Stimulated activated CD4-positive, alpha-beta T cell treated with anti-CD3 and anti-CD28 coated beads, Interleukin-1b, Interleukin-23, amount 100 ng/mL, for 1 hour (primary cell): ENCODE data around the gene SPRR2E.
"Not testable (repeated sequence)": the region's sequence is repeated elsewhere in the genome, so short reads cannot be mapped to it uniquely, and the experiment has no call there.

Experiments used
- DNase-seq, 2 donors: peaks; one replicate each; pipeline ENCODE4 v3.0.0-alpha.2; 2020; ENCODE audit warnings: low read depth in 2 of 2

Gene SPRR2E

DNA sequence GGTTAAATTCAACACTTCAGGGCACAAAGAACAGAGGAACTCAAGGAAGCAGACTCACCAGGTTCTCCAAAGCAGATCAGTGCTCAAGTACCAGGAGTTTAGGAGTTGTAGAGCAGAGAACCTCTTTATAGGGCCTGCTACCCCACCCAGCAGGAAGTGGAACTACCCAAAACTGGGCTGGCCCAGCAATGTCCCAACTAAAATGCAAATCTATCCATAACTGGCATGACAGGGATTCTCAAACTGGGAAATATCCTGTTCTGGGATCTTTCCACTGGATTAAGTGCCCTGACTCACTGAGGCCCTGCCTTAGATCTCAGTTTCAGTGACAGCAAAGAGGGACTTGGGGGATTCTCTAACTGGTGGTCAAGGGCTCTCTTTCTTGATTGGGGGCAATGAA is at the start of gene SPRR2E:
SPRR2E (minus strand) TSS at position 101 of the 400 bp plus-strand sequence. CDS start 775 bp downstream, outside the sequence.
- DNase-seq, result no peak

- no peak for DNase-seq
Observed at GRCh38 chr1:153141377-153141776, 47.1 kb upstream of the SPRR2E start.

DNA sequence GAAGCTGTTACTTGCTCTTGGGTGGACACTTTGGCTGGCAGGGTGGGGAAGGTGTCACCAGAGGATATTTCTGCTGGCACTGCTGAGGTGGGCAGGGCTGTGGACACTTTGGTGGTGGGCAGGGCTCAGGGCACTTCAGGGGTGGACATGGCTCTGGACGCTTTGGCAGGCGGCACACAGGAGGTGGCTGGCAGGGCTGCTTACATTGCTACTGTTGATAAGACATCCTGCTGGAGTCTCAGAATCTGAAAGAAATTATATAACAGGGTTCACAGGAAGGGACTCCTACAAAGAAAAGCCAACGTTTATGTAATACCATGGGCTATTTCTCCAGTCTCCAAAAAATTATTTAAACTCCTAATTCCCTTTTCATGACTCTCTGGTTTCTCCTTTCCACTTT is 46.2 kb upstream of the SPRR2E start:
- DNase-seq, result no peak

DNA sequence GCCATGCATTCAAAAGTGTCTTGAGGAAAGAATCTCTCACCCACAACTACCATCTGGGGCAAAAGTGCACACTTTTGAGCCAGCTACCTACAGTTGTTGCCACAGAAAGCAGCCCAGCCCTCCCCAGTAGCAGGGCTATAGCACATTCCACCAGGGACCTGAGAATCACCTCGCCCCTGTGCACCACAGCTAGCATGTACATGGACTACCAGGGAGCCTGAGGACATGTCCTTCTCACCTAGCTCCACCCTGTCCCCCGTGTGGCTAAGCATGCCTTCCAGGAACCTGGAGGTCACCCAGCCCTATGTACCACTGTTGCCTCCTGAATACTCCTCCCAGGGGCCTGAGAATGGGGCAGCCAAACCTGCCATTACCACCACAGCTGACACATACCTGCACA is 39.4 kb upstream of the SPRR2E start:
- no peak for DNase-seq

DNA sequence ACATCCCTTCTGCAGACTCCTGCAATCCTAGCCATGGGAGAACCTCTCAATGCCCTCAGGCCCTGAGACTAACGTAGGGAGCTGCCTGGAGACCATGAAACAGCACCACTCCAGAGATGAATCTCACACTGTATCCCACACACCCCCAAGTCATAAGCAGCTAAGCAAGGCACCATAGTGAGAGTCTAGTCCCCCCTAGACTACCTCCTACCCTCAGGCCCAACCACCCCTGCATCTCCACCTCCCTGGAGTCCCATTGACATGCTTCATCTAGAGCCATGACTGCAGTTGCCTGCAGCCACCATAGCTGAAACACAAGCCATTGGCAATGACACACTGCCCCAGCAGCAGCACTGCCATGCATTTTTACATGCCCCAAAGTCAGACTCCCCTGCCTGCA is 38.9 kb upstream of the SPRR2E start:
- DNase-seq, result no peak

DNA sequence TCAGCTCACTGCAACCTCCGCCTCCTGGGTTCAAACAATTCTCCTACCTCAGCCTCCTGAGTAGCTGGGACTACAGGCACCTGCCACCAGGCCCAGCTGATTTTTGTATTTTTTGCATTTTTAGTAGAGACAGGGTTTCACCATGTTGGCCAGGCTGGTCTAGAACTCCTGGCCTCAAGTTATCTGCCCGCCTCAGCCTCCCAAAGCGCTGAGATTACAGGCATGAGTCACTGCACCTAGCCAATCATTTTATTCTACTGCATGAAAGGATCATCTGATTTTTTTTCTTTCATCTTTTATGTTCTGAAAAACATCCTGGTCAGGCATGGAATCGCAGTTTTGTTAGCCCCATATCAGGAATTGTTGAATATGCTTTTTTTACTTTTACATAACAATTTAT is 34.4 kb upstream of the SPRR2E start:
- DNase-seq, result not testable (repeated sequence)

- no peak for DNase-seq
Observed at GRCh38 chr1:153127296-153127695, 33.0 kb upstream of the SPRR2E start.

- DNase-seq, result no peak
Observed at GRCh38 chr1:153125536-153125935, 31.2 kb upstream of the SPRR2E start.

DNA sequence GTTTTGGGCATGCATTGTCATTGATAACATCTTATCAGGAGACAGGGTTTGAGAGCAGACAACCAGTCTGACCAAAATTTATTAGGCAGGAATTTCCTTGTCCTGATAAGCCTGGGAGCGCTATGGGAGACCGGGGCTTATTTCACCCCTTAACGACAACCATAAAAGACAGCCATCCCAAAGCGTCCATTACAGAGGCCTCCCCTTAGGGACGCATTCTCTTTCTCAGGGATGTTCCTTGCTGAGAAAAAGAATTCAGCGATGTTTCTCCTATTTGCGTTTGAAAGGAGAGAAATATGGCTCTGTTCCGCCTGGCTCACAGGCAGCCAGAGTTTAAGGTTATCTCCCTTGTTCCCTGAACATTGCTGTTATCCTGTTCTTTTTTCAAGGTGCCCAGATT is 29.5 kb upstream of the SPRR2E start:
- DNase-seq, result not testable (repeated sequence)

- DNase-seq, result no peak
Observed at GRCh38 chr1:153122831-153123421, 28.6 kb upstream of the SPRR2E start.

DNA sequence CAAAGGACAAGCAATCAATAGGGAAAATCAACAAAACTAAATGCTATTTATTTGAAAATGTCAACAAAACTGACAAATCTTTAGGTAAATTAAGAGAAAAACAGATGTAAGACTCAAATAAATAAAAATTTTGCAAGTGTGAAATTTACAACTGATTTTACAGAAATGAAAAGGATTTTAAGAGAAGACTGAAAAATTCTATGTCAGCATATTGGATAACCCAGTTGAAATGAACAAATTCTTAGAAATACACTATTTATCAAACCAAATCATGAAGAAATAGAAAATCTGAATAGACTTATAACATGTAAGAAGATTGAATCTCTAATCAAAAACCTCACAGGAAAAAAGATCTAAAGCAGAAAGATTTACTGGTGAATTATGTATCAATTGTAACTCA is 26.6 kb upstream of the SPRR2E start:
- no peak for DNase-seq

- no peak for DNase-seq
Observed at GRCh38 chr1:153119491-153119971, 25.2 kb upstream of the SPRR2E start.

DNA sequence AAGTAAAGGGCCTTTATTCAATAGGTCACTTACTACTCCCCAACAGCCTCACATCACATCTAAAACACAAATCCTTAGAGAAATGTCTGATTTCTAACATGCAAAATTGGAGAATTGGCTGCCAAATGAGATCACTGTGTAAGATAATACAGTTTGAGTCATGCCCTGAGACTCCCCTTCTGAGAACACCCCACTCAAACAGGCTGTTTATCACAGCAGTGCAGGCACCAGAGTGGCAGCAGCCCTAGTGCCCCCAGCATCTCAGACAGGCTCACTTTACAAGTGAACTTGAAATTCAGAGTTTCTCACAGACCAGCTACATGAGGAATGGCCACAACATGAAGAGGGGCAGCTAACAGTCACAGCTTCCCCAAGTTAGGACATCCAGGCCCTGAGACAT is 20.9 kb upstream of the SPRR2E start:
- DNase-seq, result not testable (repeated sequence)

GRCh38 chr1:153113416-153113815 is 19.1 kb upstream of the SPRR2E start, which contains the start of gene SPRR2F:
Gene SPRR2F (minus strand): TSS chr1:153113516. CDS start chr1:153112733, 783 bp downstream.
- DNase-seq, result no peak

- not testable (repeated sequence) for DNase-seq
Observed at GRCh38 chr1:153112454-153112853, 18.1 kb upstream of the SPRR2E start.

DNA sequence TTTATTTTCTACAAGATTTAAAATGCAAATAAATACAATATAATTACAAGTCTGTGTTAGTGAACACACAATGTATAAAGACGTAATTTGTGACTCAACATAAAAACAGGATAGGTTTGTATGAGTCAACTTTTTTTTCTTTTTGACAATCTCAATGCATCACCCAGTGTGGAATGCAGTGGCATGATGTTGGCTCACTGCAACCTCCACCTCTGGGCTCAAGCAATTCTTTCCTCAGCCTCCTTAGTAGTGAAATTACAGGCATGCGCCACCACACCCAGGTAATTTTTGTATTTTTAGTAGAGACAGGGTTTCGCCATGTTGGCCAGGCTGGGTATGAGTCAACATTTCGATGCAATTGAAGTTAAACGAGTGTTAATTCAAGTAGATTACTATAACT is 5.9 kb upstream of the SPRR2E start:
- DNase-seq, result no peak

DNA sequence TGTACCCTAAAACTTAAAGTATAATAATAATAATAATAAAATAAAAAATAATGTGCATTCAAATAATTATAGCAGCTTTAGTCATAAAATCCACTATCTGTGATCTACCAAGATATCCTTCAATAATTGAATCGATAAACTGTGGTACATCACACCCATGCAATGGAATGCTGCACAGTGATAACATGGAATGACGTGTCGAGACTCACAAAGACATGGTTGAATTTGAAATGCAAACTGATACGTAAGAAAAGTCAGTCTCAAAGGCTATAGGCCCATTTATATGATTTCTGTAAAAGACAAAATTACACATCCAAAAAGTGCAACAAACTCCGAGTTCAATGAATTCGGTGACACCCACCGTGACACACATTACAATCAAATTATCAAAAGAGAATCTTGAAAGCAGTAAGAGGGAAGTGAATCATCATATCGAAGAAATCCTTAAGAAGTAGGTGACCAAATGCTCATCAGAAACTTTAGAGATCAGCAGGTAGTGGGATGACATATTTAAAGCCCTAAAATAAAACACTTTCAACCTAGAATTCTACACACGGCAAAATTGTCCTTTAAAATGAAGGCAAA is 5.2 kb upstream of the SPRR2E start:
- no peak for DNase-seq

- DNase-seq, result no peak
Observed at GRCh38 chr1:153095764-153096163, 1.4 kb upstream of the SPRR2E start.

- no peak for DNase-seq
Observed at GRCh38 chr1:153087652-153088051, 6.7 kb downstream of the SPRR2E start.

DNA sequence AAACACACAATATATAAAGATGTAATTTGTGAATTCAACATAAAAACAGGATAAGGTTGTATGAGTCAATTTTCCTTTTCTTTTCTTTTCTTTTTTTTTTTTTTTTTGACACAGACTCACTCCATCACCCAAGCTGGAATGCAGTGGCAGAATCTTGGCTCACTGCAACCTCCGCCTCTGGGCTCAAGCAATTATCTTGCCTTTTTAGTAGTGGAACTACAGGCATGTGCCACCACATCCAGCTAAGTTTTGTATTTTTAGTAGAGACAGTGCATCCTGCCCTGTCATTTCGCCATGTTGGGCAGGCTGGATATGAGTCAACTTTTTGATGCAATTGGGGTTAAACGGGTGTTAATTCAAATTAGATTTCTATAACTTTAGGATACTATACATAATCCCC is 12.6 kb downstream of the SPRR2E start:
- no peak for DNase-seq

DNA sequence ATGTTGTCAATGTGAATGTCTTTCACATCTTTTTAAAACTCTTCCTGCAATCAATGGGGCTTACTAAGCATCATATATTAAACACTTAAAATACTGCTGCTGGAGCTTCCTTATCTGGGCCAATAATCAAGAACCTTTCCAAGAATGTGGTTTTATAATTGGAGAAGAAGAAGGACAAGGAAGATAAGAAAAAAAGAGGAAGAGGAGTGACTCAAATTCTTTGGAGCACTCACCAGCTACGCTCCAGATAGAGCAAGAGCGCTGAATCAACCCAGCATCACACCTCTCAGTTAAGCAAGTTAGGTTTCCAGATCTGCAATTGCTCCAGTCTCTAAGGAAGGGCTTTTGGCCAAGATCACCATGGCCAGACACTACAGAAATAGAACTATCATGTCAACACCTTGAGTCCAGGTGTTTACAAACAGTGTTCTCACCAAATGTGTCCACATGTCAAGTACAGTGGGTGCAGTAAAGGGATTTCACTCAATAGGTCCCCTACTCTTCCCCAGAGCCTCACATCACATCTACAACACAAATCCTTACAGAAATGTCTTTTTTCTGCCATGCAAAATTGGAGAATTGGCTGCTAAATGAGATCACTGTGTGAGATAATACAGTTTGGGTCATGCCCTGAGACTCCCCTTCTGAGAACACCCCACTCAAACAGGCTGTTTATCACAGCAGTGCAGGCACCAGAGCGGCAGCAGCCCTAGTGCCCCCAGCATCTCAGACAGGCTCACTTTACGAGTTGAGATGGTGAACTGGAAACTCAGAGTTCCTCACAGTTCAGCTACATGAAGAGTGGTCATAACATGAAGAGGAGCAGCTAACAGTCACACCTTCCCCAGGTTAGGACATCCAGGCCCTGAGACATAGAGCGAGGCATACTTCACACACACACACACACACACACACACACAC is 21.3 kb downstream of the SPRR2E start:
- no peak for DNase-seq

DNA sequence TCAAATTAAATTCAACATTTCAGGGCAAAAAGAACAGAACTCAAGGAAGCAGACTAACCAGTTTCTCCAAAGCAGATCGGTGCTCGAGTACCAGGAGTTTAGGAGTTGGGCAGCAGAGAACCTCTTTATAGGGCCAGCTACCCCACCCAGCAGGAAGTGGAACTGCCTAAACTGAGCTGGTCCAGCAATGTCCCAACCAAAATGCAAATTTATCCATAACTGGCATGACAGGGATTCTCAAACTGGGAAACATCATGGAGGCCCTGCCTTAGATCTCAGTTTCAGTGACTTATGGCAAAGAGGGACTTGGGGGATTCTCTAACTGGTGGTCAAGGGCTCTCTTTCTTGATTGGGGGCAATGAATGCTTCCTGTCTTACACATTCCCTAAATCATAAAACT is 22.8 kb downstream of the SPRR2E start, which contains the start of gene SPRR2B:
SPRR2B (minus strand) TSS at position 101 of the 400 bp plus-strand sequence. CDS start 772 bp downstream, outside the sequence.
- DNase-seq, result no peak
